NCI-H2196 (cell line): ENCODE data around the gene DOHH.
"Not testable (repeated sequence)": the region's sequence is repeated elsewhere in the genome, so short reads cannot be mapped to it uniquely, and the experiment has no call there.

Experiments
- DNase-seq: peaks from one replicate; lab custom pipeline; 2025; ENCODE audit not compliant: unreplicated experiment; lab: John Stamatoyannopoulos, UW

DOHH gene

GRCh38 chr19:3520166-3521103, 20.0 kb upstream of the DOHH start:
- DNase-seq, result peak; percentile 45

GRCh38 chr19:3519126-3519525, 18.7 kb upstream of the DOHH start:
- no peak for DNase-seq

- no peak for DNase-seq
Measured at GRCh38 chr19:3518659-3519058, 18.2 kb upstream of the DOHH start.

GRCh38 chr19:3518255-3518654, 17.8 kb upstream of the DOHH start:
- no peak for DNase-seq

GRCh38 chr19:3517638-3518037, 17.2 kb upstream of the DOHH start:
- DNase-seq, result no peak

GRCh38 chr19:3516675-3517207, 16.3 kb upstream of the DOHH start:
- DNase-seq, result peak; percentile 94

GRCh38 chr19:3515891-3516422, 15.5 kb upstream of the DOHH start:
- DNase-seq, result no peak

- DNase-seq, result no peak
Measured at GRCh38 chr19:3514930-3515329, 14.5 kb upstream of the DOHH start.

- DNase-seq, result no peak
Measured at GRCh38 chr19:3513229-3514140, 13.0 kb upstream of the DOHH start.

- DNase-seq, result no peak
Measured at GRCh38 chr19:3512562-3513228, 12.2 kb upstream of the DOHH start.

- DNase-seq, result no peak
Measured at GRCh38 chr19:3511506-3512251, 11.2 kb upstream of the DOHH start.

GRCh38 chr19:3510727-3511126, 10.3 kb upstream of the DOHH start:
- DNase-seq, result no peak

GRCh38 chr19:3509566-3509989, 9.1 kb upstream of the DOHH start:
- DNase-seq, result no peak

GRCh38 chr19:3508771-3509535, 8.5 kb upstream of the DOHH start:
- DNase-seq, result no peak

- not testable (repeated sequence) for DNase-seq
Measured at GRCh38 chr19:3508121-3508661, 7.7 kb upstream of the DOHH start.

GRCh38 chr19:3507371-3508120, 7.1 kb upstream of the DOHH start:
- peak; percentile 49 for DNase-seq

- DNase-seq, result no peak
Measured at GRCh38 chr19:3506384-3507340, 6.2 kb upstream of the DOHH start.
